ENCODE results near the gene MFAP2. TPM values are rescaled to one million over a fixed set of nuclear protein-coding genes. Genes with fewer than 3 reads are reported as not detected.

The MFAP2 gene
- total RNA-seq, 1 experiment from 2014 or later = 152 TPM

- H2BK5ac ChIP-seq (ENCODE audit: insufficient read length, low read length) = no peak overlapping the region
- H3K23me2 ChIP-seq (ENCODE audit: insufficient read length, low read depth, low read length, poor library complexity, severe bottlenecking) = peaks cover 5% of the 10 kb centered on the region
- H3K27ac ChIP-seq (ENCODE audit: insufficient read length, low read depth, low read length) = no peak overlapping the region
- H4K20me1 ChIP-seq (ENCODE audit: control insufficient read depth, insufficient read depth, insufficient read length) = no peaks in the 10 kb centered on the region
- no peak overlapping the region for H3K9ac ChIP-seq (ENCODE audit: extremely low read depth, insufficient read length, low read length)
- Mint-ChIP-seq H3K9me3 (no peaks in the 10 kb centered on the region), H3K27me3 (ENCODE audit: low read depth) (no peaks in the 10 kb centered on the region), H3K4me1 (peaks cover 30 to 53% of the 10 kb centered on the region in 2 experiments), H3K27ac (peak overlapping the region; percentile 16 to 89 (median 53); a peak in 3 of 7 replicates), H3K36me3 (ENCODE audit: insufficient read depth in 1 of 3, low read depth in 3 of 3) (peaks cover 5 to 14% (median 6%) of the 10 kb centered on the region in 3 experiments; a peak in 6 of 7 replicates), H3K4me3 (peak overlapping the region in 1 of 2 experiments; percentile 57; a peak in 1 of 5 replicates)
- H3K9me3 ChIP-seq (ENCODE audit: control insufficient read depth, low read depth, low read length) = no peaks in the 10 kb centered on the region
- peaks cover 6% of the 10 kb centered on the region; the same call in 1 of the 2 replicates for H3K79me2 ChIP-seq (ENCODE audit: insufficient read depth, low read length)
- no peak overlapping the region for H3K23ac ChIP-seq (ENCODE audit: insufficient read length, low read depth, low read length)
- WGBS (ENCODE audit: extremely low coverage, insufficient read length, low lambda C conversion rate) = no CpG with 5 or more reads among the region's 13 CpGs
- no peak overlapping the region for H2BK20ac ChIP-seq (ENCODE audit: low read depth, low read length, poor library complexity, severe bottlenecking)
- H3K4me1 ChIP-seq (ENCODE audit: insufficient read depth, low read length) = no peaks in the 10 kb centered on the region
- no peak overlapping the region for H3T11ph ChIP-seq (ENCODE audit: low read length)
- no peak overlapping the region for H3K18ac ChIP-seq (ENCODE audit: insufficient read length, low read depth, low read length)
- no peak overlapping the region for H4K91ac ChIP-seq (ENCODE audit: insufficient read length, low read depth, low read length)
- H3K14ac ChIP-seq (ENCODE audit: insufficient read depth, low read length) = no peak overlapping the region
- no peak overlapping the region for H2AFZ ChIP-seq (ENCODE audit: low read length)
- no peak overlapping the region for H4K8ac ChIP-seq (replicated peaks; ENCODE audit: insufficient read length, low read depth, low read length)
- no peak overlapping the region for H2BK120ac ChIP-seq (ENCODE audit: low read depth, low read length, poor library complexity, severe bottlenecking)
- H3K27me3 ChIP-seq (ENCODE audit: insufficient read depth, low read length) = no peaks in the 10 kb centered on the region
- H4K5ac ChIP-seq (ENCODE audit: insufficient read length, low read depth, low read length) = no peak overlapping the region
- peak; percentile 22 for DNase-seq
- H3K79me1 ChIP-seq (ENCODE audit: insufficient read depth, low read depth, low read length, poor library complexity, severe bottlenecking) = no peaks in the 10 kb centered on the region
- H3K4ac ChIP-seq (ENCODE audit: low read depth, low read length) = no peak overlapping the region
- H3K4me2 ChIP-seq (ENCODE audit: insufficient read depth, insufficient read length, low read length) = no peak overlapping the region
- H2BK15ac ChIP-seq (ENCODE audit: low read depth, low read length) = no peak overlapping the region
- TF ChIP-seq CTCF (conservative IDR thresholded peaks at IDR 0.05) = no peak
- H2BK12ac ChIP-seq (ENCODE audit: insufficient read length, low read depth, low read length) = no peak overlapping the region
- no peak overlapping the region for H2AK5ac ChIP-seq (ENCODE audit: insufficient read length, low read length)
- no peak overlapping the region for H3K56ac ChIP-seq (ENCODE audit: insufficient read length, low read depth, low read length)
Observed at GRCh38 chr1:16925635-16926490, 54.6 kb downstream of the MFAP2 start.

Data from H9 (cell line).